Liver (tissue), 3 donors: ENCODE results near the gene ST6GALNAC3.

Source experiments
- FOXA2 ChIP-seq: IDR thresholded peaks from 2 replicates; pipeline ENCODE4 v1.6.1; 2016; ENCODE audit warnings: antibody characterized with exemption
- GABPA ChIP-seq, 2 donors: IDR thresholded peaks in 1 of 2; conservative IDR thresholded peaks in 1 of 2; 2 replicates each; pipeline ENCODE4 v1.6.1; 2016; ENCODE audit warnings: antibody characterized with exemption in 2 of 2, mild to moderate bottlenecking in 1 of 2, moderate library complexity in 1 of 2
- HNF4G ChIP-seq: IDR thresholded peaks from 2 replicates; pipeline ENCODE4 v1.6.1; 2016; ENCODE audit warnings: antibody characterized with exemption
- SP1 ChIP-seq: IDR thresholded peaks from 2 replicates; pipeline ENCODE4 v1.6.1; 2018; ENCODE audit warnings: antibody characterized with exemption, mild to moderate bottlenecking
- YY1 ChIP-seq: IDR thresholded peaks from 2 replicates; pipeline ENCODE4 v1.6.1; 2016; ENCODE audit warnings: antibody characterized with exemption, mild to moderate bottlenecking
- TF ChIP-seq, protein P1 (sequence below): fragments of 150-350 bp; IDR thresholded peaks from 2 replicates; pipeline ENCODE4 v1.5.1; 2017; ENCODE audit warnings: improper control_type of control experiment, low read depth, low read length; ENCODE audit not compliant: missing input control
- TF ChIP-seq, protein P2 (sequence below): IDR thresholded peaks from 2 replicates; pipeline ENCODE4 v1.6.1; 2016; ENCODE audit warnings: antibody characterized with exemption, mild to moderate bottlenecking
- TF ChIP-seq, protein P3 (sequence below): IDR thresholded peaks from 2 replicates; pipeline ENCODE4 v1.6.1; 2016; ENCODE audit warnings: antibody characterized with exemption
- TF ChIP-seq, protein P4 (sequence below): IDR thresholded peaks from 2 replicates; pipeline ENCODE4 v1.6.1; 2016; ENCODE audit warnings: antibody characterized with exemption
- donor health status: healthy.
- donor health status: healthy.

DNA sequence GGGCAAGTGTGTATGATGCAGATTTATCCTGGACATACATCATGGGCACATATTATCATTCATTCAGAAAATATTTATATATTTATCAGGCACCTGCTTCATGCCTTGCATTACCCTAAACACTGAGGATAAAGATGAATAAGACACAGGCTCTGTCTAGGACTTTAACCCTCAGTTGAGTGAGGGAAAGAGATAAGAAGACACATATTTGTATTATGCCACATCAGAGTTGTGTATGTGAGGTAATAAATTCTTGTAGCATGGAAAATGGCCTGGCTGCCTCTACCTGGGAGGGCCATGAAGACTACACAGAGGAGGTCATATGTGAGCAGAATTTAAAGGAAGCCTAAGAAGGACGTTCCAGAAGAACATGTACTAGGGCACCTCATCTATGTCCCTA lies 516.9 kb downstream of the ST6GALNAC3 start:
- TF ChIP-seq FOXA2 (no peak), SP1 (no peak), HNF4G (no peak), YY1 (no peak), GABPA (IDR thresholded peaks at IDR 0.05 in 1 of 2, conservative IDR thresholded peaks at IDR 0.05 in 1 of 2) (no peak)
- TF ChIP-seq, protein P1, sequence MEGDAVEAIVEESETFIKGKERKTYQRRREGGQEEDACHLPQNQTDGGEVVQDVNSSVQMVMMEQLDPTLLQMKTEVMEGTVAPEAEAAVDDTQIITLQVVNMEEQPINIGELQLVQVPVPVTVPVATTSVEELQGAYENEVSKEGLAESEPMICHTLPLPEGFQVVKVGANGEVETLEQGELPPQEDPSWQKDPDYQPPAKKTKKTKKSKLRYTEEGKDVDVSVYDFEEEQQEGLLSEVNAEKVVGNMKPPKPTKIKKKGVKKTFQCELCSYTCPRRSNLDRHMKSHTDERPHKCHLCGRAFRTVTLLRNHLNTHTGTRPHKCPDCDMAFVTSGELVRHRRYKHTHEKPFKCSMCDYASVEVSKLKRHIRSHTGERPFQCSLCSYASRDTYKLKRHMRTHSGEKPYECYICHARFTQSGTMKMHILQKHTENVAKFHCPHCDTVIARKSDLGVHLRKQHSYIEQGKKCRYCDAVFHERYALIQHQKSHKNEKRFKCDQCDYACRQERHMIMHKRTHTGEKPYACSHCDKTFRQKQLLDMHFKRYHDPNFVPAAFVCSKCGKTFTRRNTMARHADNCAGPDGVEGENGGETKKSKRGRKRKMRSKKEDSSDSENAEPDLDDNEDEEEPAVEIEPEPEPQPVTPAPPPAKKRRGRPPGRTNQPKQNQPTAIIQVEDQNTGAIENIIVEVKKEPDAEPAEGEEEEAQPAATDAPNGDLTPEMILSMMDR = no peak
- TF ChIP-seq, protein P2, sequence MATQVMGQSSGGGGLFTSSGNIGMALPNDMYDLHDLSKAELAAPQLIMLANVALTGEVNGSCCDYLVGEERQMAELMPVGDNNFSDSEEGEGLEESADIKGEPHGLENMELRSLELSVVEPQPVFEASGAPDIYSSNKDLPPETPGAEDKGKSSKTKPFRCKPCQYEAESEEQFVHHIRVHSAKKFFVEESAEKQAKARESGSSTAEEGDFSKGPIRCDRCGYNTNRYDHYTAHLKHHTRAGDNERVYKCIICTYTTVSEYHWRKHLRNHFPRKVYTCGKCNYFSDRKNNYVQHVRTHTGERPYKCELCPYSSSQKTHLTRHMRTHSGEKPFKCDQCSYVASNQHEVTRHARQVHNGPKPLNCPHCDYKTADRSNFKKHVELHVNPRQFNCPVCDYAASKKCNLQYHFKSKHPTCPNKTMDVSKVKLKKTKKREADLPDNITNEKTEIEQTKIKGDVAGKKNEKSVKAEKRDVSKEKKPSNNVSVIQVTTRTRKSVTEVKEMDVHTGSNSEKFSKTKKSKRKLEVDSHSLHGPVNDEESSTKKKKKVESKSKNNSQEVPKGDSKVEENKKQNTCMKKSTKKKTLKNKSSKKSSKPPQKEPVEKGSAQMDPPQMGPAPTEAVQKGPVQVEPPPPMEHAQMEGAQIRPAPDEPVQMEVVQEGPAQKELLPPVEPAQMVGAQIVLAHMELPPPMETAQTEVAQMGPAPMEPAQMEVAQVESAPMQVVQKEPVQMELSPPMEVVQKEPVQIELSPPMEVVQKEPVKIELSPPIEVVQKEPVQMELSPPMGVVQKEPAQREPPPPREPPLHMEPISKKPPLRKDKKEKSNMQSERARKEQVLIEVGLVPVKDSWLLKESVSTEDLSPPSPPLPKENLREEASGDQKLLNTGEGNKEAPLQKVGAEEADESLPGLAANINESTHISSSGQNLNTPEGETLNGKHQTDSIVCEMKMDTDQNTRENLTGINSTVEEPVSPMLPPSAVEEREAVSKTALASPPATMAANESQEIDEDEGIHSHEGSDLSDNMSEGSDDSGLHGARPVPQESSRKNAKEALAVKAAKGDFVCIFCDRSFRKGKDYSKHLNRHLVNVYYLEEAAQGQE = no peak
- TF ChIP-seq, protein P3, sequence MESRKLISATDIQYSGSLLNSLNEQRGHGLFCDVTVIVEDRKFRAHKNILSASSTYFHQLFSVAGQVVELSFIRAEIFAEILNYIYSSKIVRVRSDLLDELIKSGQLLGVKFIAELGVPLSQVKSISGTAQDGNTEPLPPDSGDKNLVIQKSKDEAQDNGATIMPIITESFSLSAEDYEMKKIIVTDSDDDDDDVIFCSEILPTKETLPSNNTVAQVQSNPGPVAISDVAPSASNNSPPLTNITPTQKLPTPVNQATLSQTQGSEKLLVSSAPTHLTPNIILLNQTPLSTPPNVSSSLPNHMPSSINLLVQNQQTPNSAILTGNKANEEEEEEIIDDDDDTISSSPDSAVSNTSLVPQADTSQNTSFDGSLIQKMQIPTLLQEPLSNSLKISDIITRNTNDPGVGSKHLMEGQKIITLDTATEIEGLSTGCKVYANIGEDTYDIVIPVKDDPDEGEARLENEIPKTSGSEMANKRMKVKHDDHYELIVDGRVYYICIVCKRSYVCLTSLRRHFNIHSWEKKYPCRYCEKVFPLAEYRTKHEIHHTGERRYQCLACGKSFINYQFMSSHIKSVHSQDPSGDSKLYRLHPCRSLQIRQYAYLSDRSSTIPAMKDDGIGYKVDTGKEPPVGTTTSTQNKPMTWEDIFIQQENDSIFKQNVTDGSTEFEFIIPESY = no peak
- TF ChIP-seq, protein P4, sequence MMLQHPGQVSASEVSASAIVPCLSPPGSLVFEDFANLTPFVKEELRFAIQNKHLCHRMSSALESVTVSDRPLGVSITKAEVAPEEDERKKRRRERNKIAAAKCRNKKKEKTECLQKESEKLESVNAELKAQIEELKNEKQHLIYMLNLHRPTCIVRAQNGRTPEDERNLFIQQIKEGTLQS = no peak
